HL-60/S4 treated with phorbol 12-myristate 13-acetate at 8.2 ng/mL for 4 days and 3 days (cell line): ENCODE data around the gene ZBTB49.

Source experiments
- in situ Hi-C: fragments of 300-500 bp; cut with MboI; formaldehyde crosslinking; loops from 2 replicates; pipeline ENCODE4 v1.15.0; 2022; ENCODE audit warnings: low sequenced_read_pairs

The ZBTB49 gene

GRCh38 chr4:4274226-4274625, 15.8 kb upstream of the ZBTB49 start:
- in situ Hi-C loops = no loop called here

DNA sequence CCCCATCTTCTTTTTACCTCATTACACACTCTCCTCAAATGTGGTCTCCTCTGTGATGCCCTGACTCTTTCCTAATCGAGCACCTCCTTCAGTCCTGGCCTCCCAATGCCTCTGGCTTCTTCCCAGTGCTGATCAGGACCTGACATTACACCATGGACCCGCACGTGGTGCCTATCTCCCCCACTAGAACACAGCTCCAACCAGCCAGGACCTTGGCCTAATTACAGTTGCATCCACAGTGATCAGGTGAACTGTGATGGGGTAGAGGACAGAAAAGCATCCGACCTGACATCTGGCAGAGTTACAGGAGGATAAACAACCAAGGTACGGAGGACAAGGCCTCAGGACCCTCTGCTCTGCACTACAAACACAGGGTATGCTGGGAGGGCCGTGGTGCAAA, 12.5 kb upstream of the ZBTB49 start:
- in situ Hi-C loops = no loop called here

DNA sequence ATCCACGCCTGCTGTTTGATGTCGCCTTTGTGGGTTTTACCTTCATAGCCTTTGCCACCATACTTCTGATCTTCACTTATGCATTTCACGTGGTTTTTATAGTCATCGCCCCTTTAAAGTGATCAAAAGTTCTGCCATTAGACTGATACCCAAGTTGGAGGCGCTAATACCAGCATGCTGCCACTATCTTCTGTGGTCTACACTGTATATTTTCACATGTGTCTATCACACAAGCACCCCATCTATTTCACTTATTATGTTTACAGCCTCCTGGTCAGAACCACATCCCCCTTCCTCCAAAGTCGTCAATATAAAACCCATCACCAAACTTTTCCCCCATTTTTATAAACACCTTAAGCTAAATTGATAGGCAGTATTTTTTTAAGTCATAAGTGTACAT, 8.3 kb upstream of the ZBTB49 start:
- in situ Hi-C loops = no loop called here

DNA sequence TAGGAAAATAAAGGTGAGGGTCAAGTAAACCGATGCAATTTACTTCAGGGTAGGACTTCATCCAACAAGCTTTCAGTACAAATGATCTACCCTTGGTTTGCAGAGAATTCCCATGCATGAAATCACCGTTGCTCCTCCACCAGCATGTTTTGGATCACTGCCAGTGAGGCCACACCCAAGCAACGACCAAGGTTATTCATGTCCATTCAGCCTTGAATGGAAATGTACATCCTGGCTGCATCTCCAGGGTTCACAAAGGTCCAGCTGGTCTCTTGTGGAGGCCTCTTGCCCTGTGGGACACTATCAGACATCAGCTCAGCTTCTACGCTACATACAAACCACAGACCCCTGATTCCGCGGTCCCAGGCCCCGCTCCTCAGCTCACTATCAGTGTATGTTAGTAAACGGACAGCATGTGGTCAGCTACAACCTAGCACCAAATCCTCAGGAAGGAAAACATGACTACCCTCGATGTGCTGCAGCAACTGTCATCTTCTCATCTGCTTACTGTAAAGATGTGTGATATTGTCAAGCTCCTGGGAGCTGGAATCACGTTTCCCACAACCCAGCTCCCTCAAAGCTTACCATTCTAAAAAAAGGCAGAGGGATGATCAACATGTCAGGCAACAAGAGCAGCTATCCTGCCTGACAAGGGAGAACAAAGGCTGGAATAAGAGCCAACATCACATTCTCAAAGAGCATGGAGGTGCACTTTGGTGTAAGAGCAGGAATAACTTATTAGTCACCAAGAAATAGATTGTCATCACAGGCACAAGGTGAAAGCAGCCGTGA, 5.0 kb upstream of the ZBTB49 start:
- in situ Hi-C loops = no loop called here

- in situ Hi-C loops = no loop called here
These were observed 2.0 kb upstream of the ZBTB49 start for GRCh38 chr4:4288098-4288497.

DNA sequence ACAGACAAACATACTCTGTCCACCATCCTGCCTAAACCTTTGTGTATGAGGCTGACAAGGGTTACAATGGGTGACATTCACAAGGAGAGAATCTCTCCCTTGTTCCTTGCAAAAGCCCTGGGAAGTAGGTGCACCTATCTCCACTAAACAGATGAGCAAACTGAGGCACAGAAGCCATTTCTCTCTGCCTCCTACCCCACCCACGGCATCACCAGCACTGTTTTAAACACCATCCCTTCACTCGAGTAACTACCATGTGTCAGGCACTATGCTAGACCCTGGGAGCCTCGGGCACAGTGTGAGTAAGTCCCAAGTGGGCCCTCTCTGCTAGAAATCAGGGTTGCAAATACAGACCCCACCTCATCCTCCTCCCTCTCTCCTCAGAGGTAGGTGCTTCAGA, 996 bp upstream of the ZBTB49 start:
- in situ Hi-C loops = no loop called here

DNA sequence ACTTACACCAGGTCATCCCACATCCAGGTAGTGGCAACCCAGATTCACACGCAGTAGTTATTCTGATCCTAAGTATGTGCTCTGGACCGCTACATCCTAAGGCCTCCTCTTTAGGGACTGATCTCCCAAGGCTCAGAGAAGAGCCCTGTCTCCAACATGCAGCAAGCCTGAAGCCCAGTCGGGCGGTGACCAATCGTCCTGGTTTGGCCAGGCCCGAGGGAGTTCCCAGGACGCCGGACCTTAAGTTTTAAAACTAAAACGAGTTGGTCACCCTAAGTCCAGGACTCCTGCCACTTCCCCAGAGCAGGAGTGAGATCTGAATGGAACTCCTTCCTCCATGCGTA, 482 bp upstream of the ZBTB49 start:
- in situ Hi-C loops = no loop called here

GRCh38 chr4:4293279-4293678, 3.2 kb downstream of the ZBTB49 start:
- in situ Hi-C loops = no loop called here

DNA sequence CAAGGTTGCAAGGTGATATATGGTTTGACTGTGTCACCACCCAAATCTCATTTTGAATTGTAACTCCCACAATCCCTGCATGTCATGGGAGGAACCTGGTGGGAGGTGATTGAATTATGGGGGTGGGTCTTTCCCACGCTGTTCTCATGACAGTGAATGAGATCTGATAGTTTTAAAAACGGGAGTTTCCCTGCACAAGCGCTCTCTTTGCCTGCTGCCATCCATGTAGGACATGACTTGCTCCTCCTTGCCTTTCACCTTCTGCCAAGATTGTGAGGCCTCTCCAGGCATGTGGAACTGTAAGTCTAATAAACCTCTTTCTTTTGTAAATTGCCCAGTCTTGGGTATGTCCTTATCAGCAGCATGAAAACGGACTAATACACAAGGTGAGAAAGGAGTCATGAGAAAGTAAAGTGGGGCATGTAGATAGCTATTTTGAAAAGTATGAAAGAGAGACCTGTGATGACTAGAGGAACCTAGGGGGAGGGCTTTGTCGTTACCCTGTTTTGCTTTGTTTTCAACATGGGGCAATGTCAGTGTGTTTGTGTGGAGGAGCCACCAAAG, 6.3 kb downstream of the ZBTB49 start:
- in situ Hi-C loops = no loop called here

DNA sequence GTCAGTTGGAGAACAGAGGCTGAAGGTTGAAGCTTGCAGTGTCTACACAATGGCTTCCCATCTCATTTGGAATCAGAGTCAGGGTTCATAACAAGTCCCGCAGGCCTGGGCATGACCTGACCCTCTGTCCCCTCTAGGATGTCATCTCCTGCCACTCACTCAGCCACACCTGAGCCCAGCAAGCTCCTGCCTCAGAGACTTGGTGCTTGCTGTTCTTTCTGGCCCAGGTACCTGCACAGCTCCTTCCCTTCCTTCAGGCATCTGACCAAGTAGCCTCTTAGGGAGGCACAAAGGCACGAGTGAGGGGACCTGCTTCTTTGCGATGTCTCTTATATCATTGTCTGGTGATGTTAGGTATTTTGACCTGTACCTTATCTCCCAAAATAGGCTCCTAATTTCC, 9.0 kb downstream of the ZBTB49 start:
- in situ Hi-C loops = no loop called here

GRCh38 chr4:4302001-4302400, 11.9 kb downstream of the ZBTB49 start:
- in situ Hi-C loops = no loop called here

DNA sequence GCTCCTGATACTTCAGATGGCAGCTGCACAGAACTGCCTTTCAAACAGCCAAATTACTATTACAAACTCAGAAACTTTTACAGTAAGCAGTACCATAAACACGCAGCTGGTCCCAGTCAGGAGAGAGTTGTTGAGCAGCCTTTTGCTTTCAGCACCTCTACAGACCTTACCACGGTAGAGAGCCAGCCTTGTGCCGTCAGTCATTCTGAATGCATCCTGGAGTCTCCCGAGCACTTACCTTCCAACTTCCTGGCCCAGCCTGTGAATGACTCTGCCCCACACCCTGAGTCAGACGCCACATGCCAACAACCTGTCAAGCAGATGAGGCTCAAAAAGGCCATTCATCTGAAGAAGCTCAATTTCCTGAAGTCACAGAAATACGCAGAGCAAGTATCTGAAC, 12.4 kb downstream of the ZBTB49 start:
- in situ Hi-C loops = no loop called here

DNA sequence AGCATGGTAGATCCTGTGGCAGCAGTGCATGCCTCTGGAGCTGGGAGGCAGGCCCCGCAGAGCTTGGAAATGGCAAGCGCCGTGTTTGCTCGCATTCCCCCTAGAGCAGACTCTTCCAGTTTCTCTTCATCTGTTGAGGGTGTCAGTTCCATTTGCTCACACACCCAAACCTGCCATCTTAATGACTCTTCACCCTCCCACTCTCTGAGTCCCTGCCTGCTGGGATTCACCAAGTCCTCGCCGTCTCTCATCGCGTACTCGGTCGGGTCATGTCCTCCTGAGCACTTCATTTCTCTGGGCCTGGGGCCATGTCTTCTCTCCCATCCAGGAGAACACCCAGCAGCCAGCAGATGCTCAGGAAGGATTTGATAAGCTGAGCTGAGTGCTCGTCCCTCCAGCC, 16.9 kb downstream of the ZBTB49 start:
- in situ Hi-C loops = no loop called here

DNA sequence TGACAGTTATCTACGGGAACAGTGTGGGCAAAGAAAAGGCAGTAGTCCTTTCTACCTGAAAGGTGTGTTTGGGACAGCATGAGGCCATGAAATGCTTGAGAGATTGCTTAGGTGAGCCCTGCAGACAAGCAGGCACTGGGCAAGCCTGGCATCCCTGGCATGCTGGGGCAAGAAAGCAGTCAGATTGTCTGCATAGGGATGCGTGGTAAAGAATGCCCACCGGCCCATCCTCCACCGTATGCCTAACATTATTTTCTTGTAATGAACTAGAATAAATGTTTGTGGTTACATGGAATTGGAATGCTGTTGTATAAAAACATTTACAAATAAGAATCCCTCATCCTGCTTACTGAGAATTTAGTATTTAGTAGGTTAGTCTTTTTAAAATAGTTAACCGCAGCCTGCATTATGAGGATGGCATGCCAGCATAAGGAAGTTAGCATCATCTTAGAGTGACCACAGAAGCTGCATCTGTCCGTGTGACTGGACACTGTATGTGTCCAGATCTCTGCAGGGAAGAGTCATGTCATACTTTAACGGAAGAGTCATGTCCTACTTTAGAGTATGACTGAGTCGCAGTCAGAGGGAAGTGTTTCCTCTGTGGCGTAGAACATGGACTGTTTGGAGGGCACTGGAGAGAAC, 18.9 kb downstream of the ZBTB49 start:
- in situ Hi-C loops = no loop called here

DNA sequence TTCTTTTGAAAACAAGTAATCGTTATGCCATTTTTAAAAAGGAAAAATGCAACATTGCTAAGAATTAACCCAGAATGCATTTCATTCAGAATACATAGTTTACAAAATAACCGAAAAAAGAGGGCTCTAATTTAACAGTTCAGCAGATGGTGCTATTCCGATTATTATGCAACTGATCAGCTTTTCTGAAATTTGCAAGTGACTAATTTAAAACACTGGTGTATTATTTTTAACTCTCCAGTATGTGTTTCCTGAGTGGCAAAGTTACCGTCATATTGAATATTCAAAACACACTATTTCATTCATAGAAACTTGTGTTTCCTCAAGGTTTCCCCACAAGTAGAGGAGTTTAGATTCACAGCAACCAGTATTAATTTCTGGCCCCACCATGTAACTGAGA, 21.1 kb downstream of the ZBTB49 start:
- in situ Hi-C loops = no loop called here

- in situ Hi-C loops = no loop called here
These were observed 25.6 kb downstream of the ZBTB49 start for GRCh38 chr4:4315461-4316149.

GRCh38 chr4:4316150-4316495, 26.1 kb downstream of the ZBTB49 start:
- in situ Hi-C loops = no loop called here

DNA sequence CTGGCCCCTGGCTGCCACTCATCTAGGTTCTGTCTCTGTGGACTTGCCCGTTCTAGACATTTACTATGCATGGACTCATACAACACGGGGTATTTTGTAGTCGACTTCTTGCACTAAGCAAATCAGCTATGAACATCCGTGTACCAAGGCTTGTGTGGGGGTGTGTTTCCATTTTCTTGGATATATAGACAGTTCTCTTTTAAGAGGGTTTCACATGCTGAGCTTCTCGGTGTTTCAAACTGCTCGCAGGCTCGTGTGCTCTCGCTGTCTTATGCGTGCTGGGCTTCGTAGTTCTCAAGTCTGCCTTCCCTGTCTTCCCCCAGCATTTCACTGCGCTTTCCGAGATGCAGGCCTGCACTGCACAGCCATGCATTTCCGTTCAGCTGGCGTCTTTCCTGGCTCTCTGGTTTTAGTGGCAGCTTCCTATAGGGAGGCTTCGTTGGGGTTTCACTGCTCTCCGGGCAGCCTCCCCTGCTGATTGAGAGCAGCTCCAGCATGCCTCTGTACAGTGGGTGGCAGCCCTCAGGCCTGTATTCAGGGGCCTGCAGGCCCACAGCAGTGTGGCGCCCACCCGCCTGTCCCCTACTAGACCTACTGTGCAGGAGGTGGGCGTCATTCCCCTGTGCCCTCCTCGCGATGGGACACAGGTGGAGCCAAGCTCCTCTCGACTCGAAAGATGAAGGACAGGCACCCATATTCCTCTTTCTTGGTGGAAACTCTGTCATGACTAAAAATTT, 27.6 kb downstream of the ZBTB49 start:
- in situ Hi-C loops = no loop called here

- in situ Hi-C loops = no loop called here
These were observed 30.5 kb downstream of the ZBTB49 start for GRCh38 chr4:4320528-4320927.

- in situ Hi-C loops = no loop called here
These were observed 31.1 kb downstream of the ZBTB49 start for GRCh38 chr4:4320951-4321714.
